Measurements from ENCODE around the gene PDSS2.

Gene PDSS2

DNA sequence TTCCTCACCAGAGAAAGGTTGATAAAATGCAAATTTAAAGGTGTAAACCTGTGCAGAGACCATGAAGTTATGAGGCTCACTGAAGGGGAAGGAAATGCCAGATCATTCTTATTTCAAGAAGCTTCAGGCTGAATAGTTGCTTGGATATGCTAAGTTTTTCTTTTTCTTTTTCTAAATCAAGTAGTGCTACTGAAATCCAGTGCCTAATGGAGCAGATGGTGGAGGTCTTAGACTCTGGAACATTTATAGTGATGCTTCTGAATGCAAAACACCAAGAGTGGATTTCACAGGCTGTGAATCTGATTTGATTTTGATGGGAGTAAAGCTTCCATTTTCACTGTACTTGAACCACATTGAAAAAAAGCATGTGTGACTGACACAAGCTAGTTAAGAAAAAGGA lies 192.8 kb downstream of the PDSS2 start:
- no peak for DNase-seq (ENCODE audit: low read depth)

DNA sequence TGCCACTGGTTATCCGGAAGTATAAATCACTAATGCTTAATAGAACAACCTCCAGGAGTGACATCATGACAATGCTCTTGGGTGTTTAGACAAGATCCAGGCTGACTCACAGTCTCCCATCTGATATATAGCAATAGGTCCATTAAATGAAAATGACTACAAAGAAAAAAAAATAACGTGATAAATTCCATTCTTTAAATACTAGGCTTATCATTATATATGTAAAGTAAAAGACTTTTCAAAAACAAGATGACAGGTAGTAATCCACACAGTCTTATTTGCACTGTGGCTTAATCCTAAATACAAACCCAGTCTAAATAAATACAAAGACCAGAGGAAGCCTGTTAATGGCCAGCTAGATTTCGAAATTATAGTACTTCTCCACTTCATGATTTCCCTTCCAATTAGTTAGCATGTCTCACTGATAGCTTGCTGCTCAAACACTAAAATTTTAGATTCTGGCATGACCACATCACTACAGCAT lies 195.0 kb downstream of the PDSS2 start:
- no peak for DNase-seq (ENCODE audit: low read depth)

GRCh38 chr6:107259951-107260350 lies 199.4 kb downstream of the PDSS2 start:
- no peak for DNase-seq (ENCODE audit: low read depth)

DNA sequence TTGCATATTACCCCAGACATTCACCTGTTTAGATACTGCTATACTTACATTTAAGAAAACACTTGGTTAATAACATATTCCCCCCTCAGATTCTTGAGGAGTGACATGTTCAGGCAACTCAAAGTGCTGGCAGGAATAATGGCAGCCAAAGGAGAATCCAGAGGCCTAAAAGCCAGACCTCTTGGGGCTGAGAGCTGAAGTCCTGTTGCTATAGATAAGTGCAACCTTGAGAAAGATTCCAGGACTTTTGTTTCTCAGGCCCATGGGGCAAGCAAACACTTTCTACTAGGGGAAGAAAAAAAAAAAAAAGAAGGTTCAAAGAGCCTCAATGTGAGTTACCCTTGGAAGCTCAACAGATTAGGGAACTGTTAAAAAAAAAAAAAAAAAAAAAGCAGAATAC lies 211.2 kb downstream of the PDSS2 start:
- DNase-seq (ENCODE audit: low read depth), result no peak

GRCh38 chr6:107246972-107247615 lies 212.3 kb downstream of the PDSS2 start:
- DNase-seq (ENCODE audit: low read depth), result no peak

DNA sequence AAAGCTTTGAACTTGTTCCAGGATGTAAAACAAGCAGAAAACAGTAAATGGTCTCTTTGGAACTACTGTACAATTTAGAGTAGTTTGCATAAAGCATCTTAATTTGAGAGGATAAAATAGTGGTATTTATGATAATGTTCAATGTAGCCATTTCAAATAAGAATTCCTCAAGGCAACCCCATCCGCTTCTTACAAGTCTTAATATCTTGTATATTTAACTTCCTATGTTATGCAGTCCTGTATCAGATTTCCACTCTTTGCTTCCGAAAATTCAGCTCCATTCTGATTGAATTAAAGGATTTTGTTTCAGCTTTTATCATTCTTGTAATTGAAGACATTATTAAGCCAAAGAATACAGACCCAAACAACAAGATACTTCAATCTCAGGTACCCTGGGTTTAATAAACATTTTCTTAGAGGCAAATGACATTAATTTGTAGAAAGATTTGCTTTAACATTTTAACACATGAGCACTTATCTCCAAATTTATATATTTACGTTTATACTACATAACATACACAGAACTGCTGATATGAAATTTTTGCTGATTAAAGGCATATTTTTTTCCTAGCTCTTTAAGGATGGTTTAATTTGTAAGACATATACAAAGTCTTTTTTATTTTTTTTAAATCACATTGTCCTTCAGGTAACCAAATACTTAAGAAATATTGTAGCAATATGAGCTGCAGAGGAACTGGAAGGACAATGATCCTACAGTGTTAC lies 213.0 kb downstream of the PDSS2 start:
- no peak for DNase-seq (ENCODE audit: low read depth)

GRCh38 chr6:107244742-107245480 lies 214.5 kb downstream of the PDSS2 start:
- no peak for DNase-seq (ENCODE audit: low read depth)

DNA sequence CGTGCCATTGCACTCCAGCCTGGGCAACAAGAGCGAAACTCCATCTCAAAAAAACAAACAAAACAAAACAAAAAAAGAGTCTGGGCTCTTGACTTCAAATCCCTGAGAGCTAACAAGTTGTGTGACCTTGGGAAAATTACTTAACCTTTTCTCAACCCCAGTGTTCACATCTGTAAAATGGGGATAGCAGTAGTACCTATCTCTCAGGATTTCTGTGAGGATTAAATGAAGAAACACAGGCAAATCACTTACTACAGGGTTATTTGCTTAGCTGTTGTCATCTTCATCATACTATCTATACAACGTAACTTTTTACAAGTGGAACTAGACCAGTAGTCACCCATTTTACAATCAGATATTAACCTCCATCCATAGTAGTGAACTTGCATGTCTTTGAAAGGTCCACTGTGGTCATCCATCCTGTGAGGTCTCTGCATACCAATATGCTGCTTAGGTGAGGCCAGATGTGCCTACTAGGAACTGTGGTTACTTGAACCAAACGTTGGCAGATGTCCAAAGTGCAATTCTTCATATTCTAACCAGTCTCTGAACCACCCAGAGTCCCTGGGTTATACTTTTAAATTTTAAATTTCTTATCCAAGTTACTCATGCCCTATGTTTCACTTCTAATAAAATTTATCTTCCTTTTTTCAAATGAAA lies 215.2 kb downstream of the PDSS2 start:
- DNase-seq (ENCODE audit: low read depth), result no peak

GRCh38 chr6:107243471-107243870 lies 215.9 kb downstream of the PDSS2 start:
- DNase-seq (ENCODE audit: low read depth), result no peak

GRCh38 chr6:107237992-107238660 lies 221.2 kb downstream of the PDSS2 start:
- no peak for DNase-seq (ENCODE audit: low read depth)

DNA sequence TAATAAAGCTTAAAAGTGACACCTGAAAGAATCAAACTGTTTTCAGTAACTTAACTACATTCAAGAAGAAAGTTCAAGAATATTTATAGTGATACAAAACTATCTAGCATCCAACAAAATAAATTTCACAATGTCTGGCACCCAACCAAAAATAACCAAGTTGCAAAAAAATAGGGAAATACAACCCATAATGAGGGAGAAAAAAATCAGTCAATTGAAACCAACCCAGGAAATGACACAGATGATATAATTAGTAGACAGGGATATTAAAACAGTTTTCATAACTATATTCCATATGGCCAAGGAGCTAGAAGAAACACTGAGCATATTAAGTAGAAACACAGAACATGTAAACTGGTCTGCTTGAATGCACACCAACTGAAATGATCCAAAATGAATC lies 223.9 kb downstream of the PDSS2 start:
- DNase-seq (ENCODE audit: low read depth), result no peak

- DNase-seq (ENCODE audit: low read depth), result no peak
Observed at GRCh38 chr6:107235007-107235406, 224.4 kb downstream of the PDSS2 start.

- DNase-seq (ENCODE audit: low read depth), result no peak
Observed at GRCh38 chr6:107231243-107231642, 228.1 kb downstream of the PDSS2 start.

DNA sequence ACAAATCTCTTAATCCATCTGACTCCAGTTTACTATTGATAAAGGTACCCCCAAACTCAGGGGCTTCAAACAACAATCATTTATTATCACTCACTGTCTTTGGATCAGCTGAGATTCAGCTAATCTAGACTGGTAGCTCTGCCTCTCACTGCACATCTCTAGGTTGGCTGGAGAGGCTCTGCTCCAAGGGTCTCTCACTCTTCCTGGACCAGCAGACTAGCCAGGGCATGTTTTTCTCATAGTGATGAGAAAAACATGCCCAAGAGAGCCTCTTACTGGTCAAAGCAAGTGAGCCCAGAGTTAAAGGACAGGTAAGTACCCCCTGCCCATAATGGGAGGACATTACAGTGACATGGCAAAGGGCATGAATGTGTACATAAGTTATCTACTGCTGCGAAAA lies 228.9 kb downstream of the PDSS2 start:
- no peak for DNase-seq (ENCODE audit: low read depth)

DNA sequence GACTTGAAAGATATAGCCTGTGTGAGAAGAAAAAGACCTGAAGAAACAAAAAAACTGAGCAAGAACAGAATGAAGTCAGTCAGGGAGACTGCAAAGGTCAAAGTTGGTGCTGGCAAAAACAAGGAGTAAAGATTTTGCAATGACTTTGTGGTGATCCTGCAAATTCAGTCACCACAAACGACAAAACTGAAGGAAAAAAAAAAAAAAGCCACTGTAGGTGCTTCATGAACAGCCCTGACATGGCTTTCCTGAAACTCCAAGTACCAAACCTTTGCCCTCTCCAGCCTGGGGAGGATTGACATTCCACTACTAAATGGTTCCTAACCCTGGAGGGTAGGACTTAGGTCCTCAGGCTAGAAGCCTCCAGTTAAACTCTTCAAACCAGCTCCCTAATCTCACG lies 229.3 kb downstream of the PDSS2 start:
- DNase-seq (ENCODE audit: low read depth), result no peak

DNA sequence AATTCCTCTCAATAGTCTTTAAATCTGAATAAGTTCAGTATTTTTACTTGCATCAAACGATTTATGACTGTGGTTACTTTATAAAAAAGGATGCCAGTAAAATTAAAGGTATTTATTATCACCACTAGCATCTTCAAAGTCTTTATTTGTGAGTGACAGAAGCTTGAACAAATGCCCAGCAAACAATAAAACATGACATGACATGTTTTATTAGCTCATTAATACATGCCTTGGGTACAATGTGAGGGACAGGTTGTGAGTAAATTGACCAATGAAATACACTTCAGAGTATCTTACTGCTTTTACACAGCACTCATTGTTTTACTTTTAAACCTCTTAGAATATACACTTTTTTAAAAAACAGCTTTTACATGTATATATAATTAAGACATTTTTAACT lies 230.6 kb downstream of the PDSS2 start:
- DNase-seq (ENCODE audit: low read depth), result no peak

- DNase-seq (ENCODE audit: low read depth), result no peak
Observed at GRCh38 chr6:107221519-107221918, 237.8 kb downstream of the PDSS2 start.

DNA sequence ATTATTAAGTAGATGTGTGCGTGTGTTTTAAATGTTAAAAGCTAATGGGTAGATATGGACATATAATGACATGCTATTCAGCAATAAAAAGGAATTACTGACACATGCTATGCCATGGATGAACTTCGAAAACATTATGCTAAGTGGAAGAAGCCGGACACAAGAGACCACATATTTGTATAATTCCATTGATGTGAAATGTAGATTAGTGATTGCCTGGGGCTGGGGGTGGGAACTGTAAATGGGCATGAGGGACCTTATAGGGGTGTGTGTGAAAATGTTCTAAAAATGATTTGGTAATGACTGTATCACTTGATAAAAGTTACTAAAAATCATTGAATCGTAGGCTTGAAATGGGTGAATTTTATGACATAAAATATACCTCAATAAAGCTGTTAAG lies 239.5 kb downstream of the PDSS2 start:
- no peak for DNase-seq (ENCODE audit: low read depth)

GRCh38 chr6:107218142-107218541 lies 241.2 kb downstream of the PDSS2 start:
- no peak for DNase-seq (ENCODE audit: low read depth)

DNA sequence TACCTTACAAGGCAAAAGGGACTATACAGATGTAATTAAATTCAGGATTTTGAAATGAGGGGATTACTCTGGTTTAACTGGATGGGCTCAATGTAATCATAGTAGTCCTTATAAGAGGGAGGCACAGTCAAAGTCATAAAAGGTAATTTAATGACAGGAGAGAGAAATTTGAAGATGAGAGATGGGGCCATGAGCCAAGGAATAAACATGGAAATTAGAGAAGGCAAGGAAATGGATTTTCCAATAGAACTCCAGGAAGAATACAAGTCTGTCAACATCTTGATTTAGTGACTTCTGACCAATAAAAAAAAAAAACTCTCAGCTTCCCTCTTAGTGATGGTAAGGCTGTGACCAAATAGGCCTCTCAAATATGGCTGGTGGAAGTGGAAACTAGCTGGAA lies 242.1 kb downstream of the PDSS2 start:
- DNase-seq (ENCODE audit: low read depth), result no peak

GRCh38 chr6:107216197-107216933 lies 243.0 kb downstream of the PDSS2 start:
- DNase-seq (ENCODE audit: low read depth), result no peak

All from stimulated activated CD8-positive, alpha-beta memory T cell treated with anti-CD3 and anti-CD28 coated beads, Interleukin-4, amount 100 ng/mL, for 24 hours (primary cell).